AG04450 (cell line): ENCODE results near the gene HOXA10. TPM values are rescaled to one million over a fixed set of nuclear protein-coding genes. Genes with fewer than 3 reads are reported as not detected.

Experiments used
- CTCF ChIA-PET: fragments of 300-600, 350-600 bp; formaldehyde crosslinking; extraction: SDS; loops from one replicate; lab custom pipeline; 2022; ENCODE audit warnings: antibody characterized with exemption, inconsistent platforms; lab: Charles Lee
- POLR2A ChIA-PET: fragments of 350-600 bp; formaldehyde crosslinking; extraction: SDS; loops from one replicate; lab custom pipeline; 2021; ENCODE audit warnings: antibody characterized with exemption, inconsistent platforms; lab: Yijun Ruan, JAX
- DNase-seq: peaks from one replicate; pipeline ENCODE4 v3.0.0-alpha.2; 2011; ENCODE audit warnings: low read depth, low spot score
- H3K27ac ChIP-seq: one replicate; pipeline ENCODE4 v1.5.1; 2012; ENCODE audit warnings: low read depth, low read length, control low read depth
- H3K27me3 ChIP-seq: one replicate; pipeline ENCODE4 v1.6.0; 2012; ENCODE audit warnings: low read length; ENCODE audit not compliant: control insufficient read depth, insufficient read depth
- H3K4me3 ChIP-seq: 2 replicates; pipeline ENCODE4 v1.5.1; 2011; ENCODE audit warnings: mild to moderate bottlenecking, low read depth, low read length, control low read depth
- H3K9me3 ChIP-seq: 2 replicates; pipeline ENCODE4 v1.5.1; 2012; ENCODE audit warnings: low read length; ENCODE audit not compliant: control insufficient read depth, insufficient read depth
- polyA plus RNA-seq: library from polyadenylated mRNA; depleted of rRNA; stranded (reverse); fragments of >200 nt; gene quantifications from 2 replicates; pipeline ENCODE4 v1.2.3, GENCODE V29; 2011
- TF ChIP-seq, protein P1 (sequence below): IDR thresholded peaks from 2 replicates; pipeline ENCODE4 v1.5.1; 2011; ENCODE audit warnings: low read depth, low read length, control low read depth, inconsistent platforms

The HOXA10 gene
- polyA plus RNA-seq, 1 experiment: 0.47 TPM

DNA sequence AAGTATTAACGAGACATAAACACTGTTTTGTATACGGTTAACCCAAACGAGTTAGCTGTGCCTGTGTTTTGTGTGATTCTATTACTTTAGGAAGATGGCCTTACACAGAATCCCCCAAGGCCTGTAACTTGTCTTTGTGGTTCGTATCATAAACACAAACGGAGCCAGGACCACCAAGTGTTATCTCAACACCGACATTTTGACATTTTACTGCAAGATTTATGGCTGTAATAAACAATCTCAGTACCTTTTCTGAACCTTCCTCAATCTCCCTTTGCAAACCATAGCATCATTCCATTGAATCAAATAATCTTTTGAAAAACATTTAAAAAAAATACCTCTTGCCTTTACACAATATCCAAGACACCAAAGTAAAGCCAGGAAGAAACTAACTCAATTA lies 41.1 kb downstream of the HOXA10 start:
- Histone ChIP-seq H3K4me3 (no peak overlapping the region), H3K9me3 (no peaks in the 10 kb centered on the region), H3K27ac (no peak overlapping the region), H3K27me3 (no peaks in the 10 kb centered on the region)
- ChIA-PET CTCF (no interaction called here), POLR2A (no interaction called here)
- DNase-seq: no peak
- TF ChIP-seq, protein P1, sequence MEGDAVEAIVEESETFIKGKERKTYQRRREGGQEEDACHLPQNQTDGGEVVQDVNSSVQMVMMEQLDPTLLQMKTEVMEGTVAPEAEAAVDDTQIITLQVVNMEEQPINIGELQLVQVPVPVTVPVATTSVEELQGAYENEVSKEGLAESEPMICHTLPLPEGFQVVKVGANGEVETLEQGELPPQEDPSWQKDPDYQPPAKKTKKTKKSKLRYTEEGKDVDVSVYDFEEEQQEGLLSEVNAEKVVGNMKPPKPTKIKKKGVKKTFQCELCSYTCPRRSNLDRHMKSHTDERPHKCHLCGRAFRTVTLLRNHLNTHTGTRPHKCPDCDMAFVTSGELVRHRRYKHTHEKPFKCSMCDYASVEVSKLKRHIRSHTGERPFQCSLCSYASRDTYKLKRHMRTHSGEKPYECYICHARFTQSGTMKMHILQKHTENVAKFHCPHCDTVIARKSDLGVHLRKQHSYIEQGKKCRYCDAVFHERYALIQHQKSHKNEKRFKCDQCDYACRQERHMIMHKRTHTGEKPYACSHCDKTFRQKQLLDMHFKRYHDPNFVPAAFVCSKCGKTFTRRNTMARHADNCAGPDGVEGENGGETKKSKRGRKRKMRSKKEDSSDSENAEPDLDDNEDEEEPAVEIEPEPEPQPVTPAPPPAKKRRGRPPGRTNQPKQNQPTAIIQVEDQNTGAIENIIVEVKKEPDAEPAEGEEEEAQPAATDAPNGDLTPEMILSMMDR: no peak

DNA sequence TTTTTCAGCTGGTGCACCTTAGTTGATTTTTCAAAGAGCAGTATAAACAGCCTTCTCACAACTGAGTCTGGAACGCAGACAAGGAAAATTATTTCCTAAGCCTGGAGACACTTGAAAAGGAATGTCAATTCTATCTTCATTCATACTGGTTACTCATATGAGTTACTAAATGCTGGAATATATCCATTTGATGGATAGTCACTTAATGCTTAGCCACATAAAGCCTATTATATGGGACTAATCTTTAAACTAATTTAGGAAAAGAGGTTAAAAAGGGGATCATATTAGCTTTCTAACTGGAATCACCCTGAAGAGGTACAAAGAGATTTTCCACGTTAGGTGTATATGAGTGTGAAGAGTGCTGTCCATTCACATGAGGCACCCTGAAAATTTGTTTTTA lies 41.9 kb downstream of the HOXA10 start:
- no peak for DNase-seq
- POLR2A ChIA-PET: interaction anchor here (1.7 to 1.8 kb wide), 2 partner anchors 11 to 14 kb away, joined by 4 read pairs; partner anchors contain the start of gene HOXA5
- Histone ChIP-seq H3K4me3 (no peak overlapping the region), H3K27me3 (no peaks in the 10 kb centered on the region), H3K27ac (no peak overlapping the region), H3K9me3 (no peaks in the 10 kb centered on the region)
- TF ChIP-seq, protein P1: no peak
- CTCF ChIA-PET: interaction anchor here (0.9 to 3.4 kb wide), 4 partner anchors 11 to 464 kb away, joined by 3 to 18 read pairs (median 6); partner anchors contain the start of gene HOXA5

DNA sequence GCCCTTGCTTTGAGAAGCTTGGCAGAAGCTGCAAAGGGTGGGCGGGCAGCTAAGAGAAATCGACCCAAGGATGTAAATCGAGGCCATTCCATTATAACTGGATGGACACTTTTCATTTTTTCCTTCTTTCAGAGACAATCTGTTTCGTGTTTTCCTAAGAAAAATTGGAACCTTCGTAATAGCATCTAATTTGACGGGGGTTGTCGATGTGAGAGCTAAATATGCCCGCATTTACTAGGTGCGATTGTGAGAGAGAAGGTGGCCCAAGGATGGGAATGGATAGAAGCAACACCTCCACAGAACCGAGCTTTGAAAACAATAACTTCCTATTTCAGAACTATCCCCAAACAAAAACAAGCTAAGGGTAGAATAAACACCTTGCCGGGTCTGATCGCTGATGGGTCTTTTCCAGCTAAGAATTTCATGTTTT lies 42.7 kb downstream of the HOXA10 start:
- POLR2A ChIA-PET: interaction anchor here (0.8 to 1.8 kb wide), 7 partner anchors 10 to 1435 kb away, joined by 3 to 9 read pairs (median 4); partner anchors contain the start of gene HOXA5
- Histone ChIP-seq H3K27ac (no peak overlapping the region), H3K4me3 (peak overlapping the region; percentile 68), H3K27me3 (no peaks in the 10 kb centered on the region), H3K9me3 (no peaks in the 10 kb centered on the region)
- TF ChIP-seq, protein P1: no peak
- no peak for DNase-seq
- CTCF ChIA-PET: interaction anchor here (0.9 to 3.4 kb wide), 8 partner anchors 10 to 464 kb away, joined by 3 to 18 read pairs (median 4); partner anchors contain the start of gene HOXA5

DNA sequence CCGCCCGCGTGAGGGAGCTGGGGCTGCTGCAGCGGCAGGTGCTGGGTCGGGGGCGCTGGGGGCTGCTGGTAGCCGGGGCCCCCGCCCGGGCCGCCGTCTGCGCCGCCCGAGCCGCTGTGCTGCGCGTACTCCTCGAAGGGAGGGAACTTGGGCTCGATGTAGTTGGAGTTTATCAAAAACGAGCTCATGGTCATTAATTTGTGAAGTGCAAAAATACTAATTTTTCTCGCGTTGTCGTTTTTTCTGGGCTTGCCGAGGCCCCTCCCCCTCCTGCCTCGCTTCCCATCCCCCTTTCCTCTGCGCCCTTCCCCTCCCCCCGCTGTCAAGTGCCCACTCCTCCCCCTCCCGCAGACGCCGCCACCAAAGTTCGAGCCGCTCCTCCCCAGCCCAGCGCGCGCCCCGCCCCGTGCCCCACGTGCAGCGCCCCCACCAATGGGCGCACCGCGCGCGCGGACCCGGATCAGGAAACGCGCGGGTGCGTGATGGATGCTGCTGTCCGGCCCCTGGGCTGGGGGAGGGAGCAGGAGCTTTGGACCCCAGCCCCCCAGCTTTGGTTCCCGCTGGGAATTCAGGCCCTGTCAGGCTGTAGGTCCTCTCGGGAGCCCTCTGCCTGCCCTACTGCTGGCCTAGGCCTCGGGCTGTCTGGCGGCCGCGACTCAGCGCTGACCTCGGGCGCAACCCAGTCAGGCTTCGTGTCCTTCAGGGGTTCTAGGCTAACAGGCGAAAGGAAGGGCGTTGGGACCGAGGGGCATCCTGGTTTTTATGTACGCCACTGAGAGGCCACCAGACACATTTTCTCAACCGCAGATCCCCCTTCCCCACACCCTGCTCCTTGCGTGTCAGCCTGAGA lies 43.4 kb downstream of the HOXA10 start, which contains the start of gene HOXA4:
TSS of gene HOXA4 (minus strand) at position 218 of the 850 bp plus-strand sequence. CDS start at position 194, 24 bp downstream.
- peak within 1 kb of the TSS; percentile 33 for H3K27ac ChIP-seq
- DNase-seq: no peak
- H3K27me3 ChIP-seq: no peaks in the 10 kb centered on the region
- TF ChIP-seq, protein P1: no peak
- peak within 1 kb of the TSS; percentile 68 for H3K4me3 ChIP-seq
- no peaks in the 10 kb centered on the region for H3K9me3 ChIP-seq
- ChIA-PET POLR2A (interaction anchor here (0.8 to 1.8 kb wide), 7 partner anchors 10 to 1436 kb away, joined by 3 to 9 read pairs (median 4); partner anchors contain the start of gene HOXA5), CTCF (interaction anchor here (1.0 to 3.4 kb wide), 9 partner anchors 10 to 463 kb away, joined by 3 to 18 read pairs (median 4); partner anchors contain the start of gene HOXA5)
